GM12801 (cell line): ENCODE measurements around the gene ADRA2C.

Source experiments
- TF ChIP-seq, protein P1 (sequence below): IDR thresholded peaks from one replicate; pipeline ENCODE4 v1.5.1; 2011; ENCODE audit warnings: control low read depth; ENCODE audit not compliant: insufficient read length; ENCODE audit errors: extremely low read depth

Gene ADRA2C

DNA sequence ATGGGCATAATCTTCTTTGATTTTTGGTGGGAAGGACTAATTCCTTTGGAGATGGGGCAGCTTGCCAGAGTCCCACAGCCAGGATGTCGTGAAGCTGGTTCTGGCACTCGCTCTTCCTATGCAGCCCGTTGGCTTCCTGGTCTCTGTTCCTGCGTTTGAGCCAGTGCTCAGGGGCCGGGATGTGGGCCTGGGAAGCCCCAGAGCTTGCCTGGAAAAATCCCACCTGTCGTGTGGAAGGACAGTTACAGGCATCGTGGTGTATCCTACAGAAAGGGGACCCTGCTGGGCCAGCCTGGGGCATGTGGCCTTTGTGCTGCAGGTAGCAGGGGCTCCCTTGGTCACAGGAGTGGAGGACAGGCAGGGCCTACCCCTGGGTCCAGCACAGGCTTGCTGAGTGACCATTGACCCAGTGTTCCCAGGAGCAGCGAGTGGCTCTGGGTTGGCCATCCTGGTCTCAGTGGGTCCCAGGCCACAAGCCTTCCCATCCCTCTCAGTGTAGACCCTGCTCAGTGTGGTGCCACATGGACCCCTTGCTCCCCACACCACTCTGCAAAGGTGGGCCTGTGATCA is 50.2 kb downstream of the ADRA2C start:
- TF ChIP-seq, protein P1, sequence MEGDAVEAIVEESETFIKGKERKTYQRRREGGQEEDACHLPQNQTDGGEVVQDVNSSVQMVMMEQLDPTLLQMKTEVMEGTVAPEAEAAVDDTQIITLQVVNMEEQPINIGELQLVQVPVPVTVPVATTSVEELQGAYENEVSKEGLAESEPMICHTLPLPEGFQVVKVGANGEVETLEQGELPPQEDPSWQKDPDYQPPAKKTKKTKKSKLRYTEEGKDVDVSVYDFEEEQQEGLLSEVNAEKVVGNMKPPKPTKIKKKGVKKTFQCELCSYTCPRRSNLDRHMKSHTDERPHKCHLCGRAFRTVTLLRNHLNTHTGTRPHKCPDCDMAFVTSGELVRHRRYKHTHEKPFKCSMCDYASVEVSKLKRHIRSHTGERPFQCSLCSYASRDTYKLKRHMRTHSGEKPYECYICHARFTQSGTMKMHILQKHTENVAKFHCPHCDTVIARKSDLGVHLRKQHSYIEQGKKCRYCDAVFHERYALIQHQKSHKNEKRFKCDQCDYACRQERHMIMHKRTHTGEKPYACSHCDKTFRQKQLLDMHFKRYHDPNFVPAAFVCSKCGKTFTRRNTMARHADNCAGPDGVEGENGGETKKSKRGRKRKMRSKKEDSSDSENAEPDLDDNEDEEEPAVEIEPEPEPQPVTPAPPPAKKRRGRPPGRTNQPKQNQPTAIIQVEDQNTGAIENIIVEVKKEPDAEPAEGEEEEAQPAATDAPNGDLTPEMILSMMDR, result no peak

GRCh38 chr4:3816983-3817960 is 51.1 kb downstream of the ADRA2C start:
- TF ChIP-seq, protein P1, result no peak
